HEK293 (cell line): ENCODE measurements around the gene CNTLN.

Experiments
- KLF17 ChIP-seq: fragments of 450-650 bp; formaldehyde crosslinking; IDR thresholded peaks from 2 replicates; pipeline ENCODE4 v1.5.1; 2016; ENCODE audit warnings: missing biosample characterization, missing genetic modification characterization
- KLF8 ChIP-seq: fragments of 450-650 bp; formaldehyde crosslinking; IDR thresholded peaks from 2 replicates; pipeline ENCODE4 v1.5.1; 2016; ENCODE audit warnings: missing biosample characterization, missing genetic modification characterization
- OVOL3 ChIP-seq: fragments of 450-650 bp; formaldehyde crosslinking; IDR thresholded peaks from 2 replicates; pipeline ENCODE4 v1.5.1; 2016; ENCODE audit warnings: missing biosample characterization, missing genetic modification characterization
- PRDM1 ChIP-seq: fragments of 450-650 bp; formaldehyde crosslinking; IDR thresholded peaks from 2 replicates; pipeline ENCODE4; 2016; ENCODE audit warnings: missing biosample characterization, missing genetic modification characterization
- REPIN1 ChIP-seq: fragments of 450-650 bp; formaldehyde crosslinking; IDR thresholded peaks from 2 replicates; pipeline ENCODE4 v1.5.1; 2017; ENCODE audit warnings: missing biosample characterization, missing genetic modification characterization, low read depth
- SP2 ChIP-seq: fragments of 450-650 bp; formaldehyde crosslinking; IDR thresholded peaks from 2 replicates; pipeline ENCODE4 v1.5.1; 2016; ENCODE audit warnings: missing biosample characterization, missing genetic modification characterization
- TRIM28 ChIP-seq: IDR thresholded peaks from 2 replicates; pipeline ENCODE4 v1.6.1; 2011; ENCODE audit warnings: low read length, control low read depth, borderline replicate concordance
- TSHZ1 ChIP-seq: fragments of 450-650 bp; formaldehyde crosslinking; IDR thresholded peaks from 2 replicates; pipeline ENCODE4 v1.5.1; 2016; ENCODE audit warnings: missing biosample characterization, missing genetic modification characterization, borderline replicate concordance
- ZBTB17 ChIP-seq: fragments of 450-650 bp; formaldehyde crosslinking; IDR thresholded peaks from 2 replicates; pipeline ENCODE4 v1.5.1; 2016; ENCODE audit warnings: missing biosample characterization, missing genetic modification characterization
- ZFP69B ChIP-seq: fragments of 450-650 bp; formaldehyde crosslinking; IDR thresholded peaks from 2 replicates; pipeline ENCODE4 v1.5.1; 2016; ENCODE audit warnings: missing biosample characterization, missing genetic modification characterization
- ZNF10 ChIP-seq: fragments of 450-650 bp; formaldehyde crosslinking; IDR thresholded peaks from 2 replicates; pipeline ENCODE4 v1.5.1; 2017; ENCODE audit warnings: missing biosample characterization, missing genetic modification characterization
- ZNF138 ChIP-seq: fragments of 450-650 bp; formaldehyde crosslinking; IDR thresholded peaks from 2 replicates; pipeline ENCODE4 v1.5.1; 2016; ENCODE audit warnings: missing biosample characterization, missing genetic modification characterization, borderline replicate concordance
- ZNF155 ChIP-seq: fragments of 450-650 bp; formaldehyde crosslinking; IDR thresholded peaks from 2 replicates; pipeline ENCODE4 v1.5.1; 2016; ENCODE audit warnings: missing biosample characterization, missing genetic modification characterization
- ZNF157 ChIP-seq: fragments of 450-650 bp; formaldehyde crosslinking; IDR thresholded peaks from 2 replicates; pipeline ENCODE4 v1.5.1; 2016; ENCODE audit warnings: missing biosample characterization, missing genetic modification characterization
- ZNF175 ChIP-seq: fragments of 450-650 bp; formaldehyde crosslinking; IDR thresholded peaks from 2 replicates; pipeline ENCODE4 v1.5.1; 2016; ENCODE audit warnings: missing biosample characterization, missing genetic modification characterization
- ZNF19 ChIP-seq: fragments of 450-650 bp; formaldehyde crosslinking; IDR thresholded peaks from 2 replicates; pipeline ENCODE4; 2016; ENCODE audit warnings: missing biosample characterization, missing genetic modification characterization, low read depth
- ZNF24 ChIP-seq: fragments of 450-650 bp; formaldehyde crosslinking; IDR thresholded peaks from 2 replicates; pipeline ENCODE4 v1.5.1; 2016; ENCODE audit warnings: missing biosample characterization, missing genetic modification characterization
- ZNF311 ChIP-seq: fragments of 450-650 bp; formaldehyde crosslinking; IDR thresholded peaks from 2 replicates; pipeline ENCODE4 v1.5.1; 2017; ENCODE audit warnings: missing biosample characterization, missing genetic modification characterization, borderline replicate concordance
- ZNF335 ChIP-seq: fragments of 450-650 bp; formaldehyde crosslinking; conservative IDR thresholded peaks from 2 replicates; pipeline ENCODE4 v1.5.1; 2016; ENCODE audit warnings: missing biosample characterization, missing genetic modification characterization
- ZNF366 ChIP-seq: fragments of 450-650 bp; formaldehyde crosslinking; conservative IDR thresholded peaks from 2 replicates; pipeline ENCODE4 v1.5.1; 2016; ENCODE audit warnings: missing biosample characterization, missing genetic modification characterization
- ZNF571 ChIP-seq: fragments of 450-650 bp; formaldehyde crosslinking; IDR thresholded peaks from 2 replicates; pipeline ENCODE4 v1.5.0; 2017; ENCODE audit warnings: missing biosample characterization, missing genetic modification characterization
- ZNF624 ChIP-seq: fragments of 450-650 bp; formaldehyde crosslinking; IDR thresholded peaks from 2 replicates; pipeline ENCODE4 v1.5.1; 2017; ENCODE audit warnings: missing biosample characterization, missing genetic modification characterization
- ZNF76 ChIP-seq: fragments of 450-650 bp; formaldehyde crosslinking; IDR thresholded peaks from 2 replicates; pipeline ENCODE4; 2016; ENCODE audit warnings: low read depth, missing biosample characterization, missing genetic modification characterization, borderline replicate concordance
- ZNF776 ChIP-seq: fragments of 450-650 bp; formaldehyde crosslinking; IDR thresholded peaks from 2 replicates; pipeline ENCODE4 v1.5.0; 2017; ENCODE audit warnings: missing biosample characterization, missing genetic modification characterization, borderline replicate concordance
- ZNF785 ChIP-seq: fragments of 450-650 bp; formaldehyde crosslinking; IDR thresholded peaks from 2 replicates; pipeline ENCODE4 v1.5.1; 2016; ENCODE audit warnings: missing biosample characterization, missing genetic modification characterization
- ZNF792 ChIP-seq: fragments of 450-650 bp; formaldehyde crosslinking; IDR thresholded peaks from 2 replicates; pipeline ENCODE4 v1.5.1; 2016; ENCODE audit warnings: missing biosample characterization, missing genetic modification characterization
- TF ChIP-seq, protein P1 (sequence below): fragments of 450-650 bp; formaldehyde crosslinking; IDR thresholded peaks from 2 replicates; pipeline ENCODE4 v1.5.1; 2016; ENCODE audit warnings: missing biosample characterization, missing genetic modification characterization
- TF ChIP-seq, protein P2 (sequence below): fragments of 450-650 bp; formaldehyde crosslinking; IDR thresholded peaks from 2 replicates; pipeline ENCODE4 v1.5.1; 2016; ENCODE audit warnings: missing biosample characterization, missing genetic modification characterization
- TF ChIP-seq, protein P3 (sequence below): fragments of 450-650 bp; IDR thresholded peaks from 2 replicates; pipeline ENCODE4 v1.5.1; 2018; ENCODE audit warnings: missing biosample characterization, mild to moderate bottlenecking, missing genetic modification characterization
- TF ChIP-seq, protein P4 (sequence below): fragments of 450-650 bp; formaldehyde crosslinking; IDR thresholded peaks from 2 replicates; pipeline ENCODE4 v1.5.1; 2016; ENCODE audit warnings: missing biosample characterization, missing genetic modification characterization

Gene CNTLN

DNA sequence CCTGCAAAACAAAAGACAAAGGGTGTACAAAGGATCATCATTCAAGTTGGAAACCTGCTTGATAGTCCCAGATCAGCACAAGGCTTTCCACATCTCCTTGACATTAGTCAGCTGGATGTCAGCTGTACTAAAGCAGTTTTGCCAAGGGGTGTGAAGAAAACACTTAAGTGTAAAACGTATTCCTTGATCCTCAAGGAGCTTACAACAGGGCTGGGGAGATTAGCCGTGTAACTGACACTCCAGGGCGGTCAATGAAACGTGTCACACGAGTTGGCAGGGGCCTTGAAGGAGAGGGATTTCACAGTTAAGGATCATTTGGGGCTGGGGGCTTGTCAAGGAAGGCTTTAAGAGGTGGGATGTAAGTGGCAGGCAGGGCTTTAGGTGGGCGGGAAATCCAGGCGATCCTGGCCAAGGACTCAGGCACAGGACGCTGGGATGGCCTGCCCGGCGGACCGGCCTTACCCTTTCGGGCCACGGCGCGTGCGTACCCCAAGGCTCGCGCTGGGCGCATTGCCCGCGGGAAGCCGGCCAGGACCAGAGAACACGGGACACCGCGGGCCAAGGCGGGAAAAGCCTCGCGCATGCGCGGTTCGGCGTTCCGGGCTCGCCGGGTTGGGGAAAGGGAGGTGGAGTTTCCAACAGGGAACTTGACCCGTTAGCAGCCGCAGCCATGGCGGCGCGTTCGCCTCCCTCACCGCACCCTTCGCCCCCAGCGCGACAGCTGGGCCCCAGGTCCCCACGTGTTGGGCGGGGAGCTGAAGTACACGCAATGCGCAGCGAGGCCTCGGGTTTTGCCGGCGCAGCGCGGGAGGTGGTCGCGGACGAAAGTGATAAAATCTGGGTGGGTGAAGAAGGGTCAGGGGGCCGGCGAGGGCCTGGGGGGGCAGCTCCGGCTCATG is at the start of gene CNTLN (continued):
- TF ChIP-seq, protein P1, sequence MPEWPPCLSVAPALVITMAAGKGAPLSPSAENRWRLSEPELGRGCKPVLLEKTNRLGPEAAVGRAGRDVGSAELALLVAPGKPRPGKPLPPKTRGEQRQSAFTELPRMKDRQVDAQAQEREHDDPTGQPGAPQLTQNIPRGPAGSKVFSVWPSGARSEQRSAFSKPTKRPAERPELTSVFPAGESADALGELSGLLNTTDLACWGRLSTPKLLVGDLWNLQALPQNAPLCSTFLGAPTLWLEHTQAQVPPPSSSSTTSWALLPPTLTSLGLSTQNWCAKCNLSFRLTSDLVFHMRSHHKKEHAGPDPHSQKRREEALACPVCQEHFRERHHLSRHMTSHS (tag by site-specific recombination) = no peak
- TF ChIP-seq PRDM1 (tag by site-specific recombination) (0 out of 2 replicates have a peak, but pooled peaks have one; percentile 20), OVOL3 (no peak), TSHZ1 (0 out of 2 replicates have a peak, but pooled peaks have one; percentile 9), KLF8 (tag by site-specific recombination) (peak; percentile 77), ZNF138 (tag by site-specific recombination) (no peak), ZNF19 (no peak), ZFP69B (tag by site-specific recombination) (peak; percentile 78; the same call in 1 of the 2 replicates), ZNF311 (tag by site-specific recombination) (no peak), KLF17 (tag by site-specific recombination) (no peak; the same call in 1 of the 2 replicates), ZNF155 (tag by site-specific recombination) (no peak), SP2 (tag by site-specific recombination) (peak; percentile 40; the same call in 1 of the 2 replicates), ZNF335 (tag by site-specific recombination) (peak; percentile 86), TRIM28 (peak; percentile 59; the same call in 1 of the 2 replicates), ZNF24 (no peak; the same call in 1 of the 2 replicates), ZNF792 (no peak), ZBTB17 (0 out of 2 replicates have a peak, but pooled peaks have one; percentile 19), ZNF624 (tag by site-specific recombination) (no peak), ZNF157 (no peak), ZNF571 (tag by site-specific recombination) (no peak), ZNF366 (tag by site-specific recombination) (no peak), ZNF10 (tag by site-specific recombination) (peak; percentile 61; the same call in 1 of the 2 replicates), ZNF175 (tag by site-specific recombination) (no peak), ZNF76 (peak; percentile 61), ZNF776 (tag by site-specific recombination) (no peak), REPIN1 (tag by site-specific recombination) (no peak), ZNF785 (tag by site-specific recombination) (no peak)
- TF ChIP-seq, protein P2, sequence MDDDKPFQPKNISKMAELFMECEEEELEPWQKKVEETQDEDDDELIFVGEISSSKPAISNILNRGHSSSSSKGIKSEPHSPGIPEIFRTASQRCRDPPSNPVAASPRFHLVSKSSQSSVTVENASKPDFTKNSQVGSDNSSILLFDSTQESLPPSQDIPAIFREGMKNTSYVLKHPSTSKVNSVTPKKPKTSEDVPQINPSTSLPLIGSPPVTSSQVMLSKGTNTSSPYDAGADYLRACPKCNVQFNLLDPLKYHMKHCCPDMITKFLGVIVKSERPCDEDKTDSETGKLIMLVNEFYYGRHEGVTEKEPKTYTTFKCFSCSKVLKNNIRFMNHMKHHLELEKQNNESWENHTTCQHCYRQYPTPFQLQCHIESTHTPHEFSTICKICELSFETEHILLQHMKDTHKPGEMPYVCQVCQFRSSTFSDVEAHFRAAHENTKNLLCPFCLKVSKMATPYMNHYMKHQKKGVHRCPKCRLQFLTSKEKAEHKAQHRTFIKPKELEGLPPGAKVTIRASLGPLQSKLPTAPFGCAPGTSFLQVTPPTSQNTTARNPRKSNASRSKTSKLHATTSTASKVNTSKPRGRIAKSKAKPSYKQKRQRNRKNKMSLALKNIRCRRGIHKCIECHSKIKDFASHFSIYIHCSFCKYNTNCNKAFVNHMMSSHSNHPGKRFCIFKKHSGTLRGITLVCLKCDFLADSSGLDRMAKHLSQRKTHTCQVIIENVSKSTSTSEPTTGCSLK (tag by site-specific recombination) = no peak
- TF ChIP-seq, protein P3, sequence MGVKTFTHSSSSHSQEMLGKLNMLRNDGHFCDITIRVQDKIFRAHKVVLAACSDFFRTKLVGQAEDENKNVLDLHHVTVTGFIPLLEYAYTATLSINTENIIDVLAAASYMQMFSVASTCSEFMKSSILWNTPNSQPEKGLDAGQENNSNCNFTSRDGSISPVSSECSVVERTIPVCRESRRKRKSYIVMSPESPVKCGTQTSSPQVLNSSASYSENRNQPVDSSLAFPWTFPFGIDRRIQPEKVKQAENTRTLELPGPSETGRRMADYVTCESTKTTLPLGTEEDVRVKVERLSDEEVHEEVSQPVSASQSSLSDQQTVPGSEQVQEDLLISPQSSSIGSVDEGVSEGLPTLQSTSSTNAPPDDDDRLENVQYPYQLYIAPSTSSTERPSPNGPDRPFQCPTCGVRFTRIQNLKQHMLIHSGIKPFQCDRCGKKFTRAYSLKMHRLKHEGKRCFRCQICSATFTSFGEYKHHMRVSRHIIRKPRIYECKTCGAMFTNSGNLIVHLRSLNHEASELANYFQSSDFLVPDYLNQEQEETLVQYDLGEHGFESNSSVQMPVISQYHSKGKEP (tag by site-specific recombination) = no peak
- TF ChIP-seq, protein P4, sequence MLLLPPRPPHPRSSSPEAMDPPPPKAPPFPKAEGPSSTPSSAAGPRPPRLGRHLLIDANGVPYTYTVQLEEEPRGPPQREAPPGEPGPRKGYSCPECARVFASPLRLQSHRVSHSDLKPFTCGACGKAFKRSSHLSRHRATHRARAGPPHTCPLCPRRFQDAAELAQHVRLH (tag by site-specific recombination) = no peak
